Spinal cord (tissue), 10 donors: Measurements from ENCODE around the gene TRDMT1. TPM values are rescaled to one million over a fixed set of nuclear protein-coding genes. Genes with fewer than 3 reads are reported as not detected.

ENCODE experiments used
- DNase-seq, 6 donors: peaks; one replicate each; pipeline versions ENCODE4 v3.0.0 to v3.0.0-alpha.2; 2013 to 2015; ENCODE audit warnings: low spot score in 6 of 6, low read depth in 4 of 6
- H3K27ac ChIP-seq: one replicate; pipeline ENCODE4 v1.5.1; 2013; ENCODE audit warnings: low read depth, low read length, control low read depth
- H3K27me3 ChIP-seq: one replicate; pipeline ENCODE4 v1.6.1; 2013; ENCODE audit warnings: low read length; ENCODE audit not compliant: control insufficient read depth, insufficient read depth
- H3K36me3 ChIP-seq: one replicate; pipeline ENCODE4 v1.6.1; 2013; ENCODE audit warnings: low read length; ENCODE audit not compliant: control insufficient read depth, insufficient read depth
- H3K4me1 ChIP-seq: one replicate; pipeline ENCODE4 v1.6.1; 2013; ENCODE audit warnings: low read length; ENCODE audit not compliant: control insufficient read depth, insufficient read depth
- H3K4me3 ChIP-seq: one replicate; pipeline ENCODE4 v1.5.1; 2013; ENCODE audit warnings: low read depth, low read length, control low read depth
- H3K9me3 ChIP-seq: one replicate; pipeline ENCODE4 v1.6.1; 2013; ENCODE audit warnings: low read length; ENCODE audit not compliant: control insufficient read depth, insufficient read depth
- WGBS: methylation state at CpG from one replicate; pipeline ENCODE4 v1.1.5; 2013; ENCODE audit warnings: missing lambda C conversion rate; ENCODE audit not compliant: insufficient coverage; 5-methylcytosine and 5-hydroxymethylcytosine counted together
- polyA plus RNA-seq, 2 donors: library from polyadenylated mRNA; unstranded; fragments of 120-200 nt; gene quantifications; one replicate each; pipeline ENCODE4 v1.2.1, GENCODE V29; 2013; ENCODE audit not compliant: insufficient read length in 2 of 2
- small RNA-seq: library from RNA; depleted of rRNA; stranded (forward); fragments of <200 nt; gene quantifications from one replicate; pipeline ENCODE3, GENCODE V24; 2014; ENCODE audit warnings: low replicate concordance
- total RNA-seq, 2 donors: library from RNA; depleted of rRNA in 1 of 2; stranded (reverse); fragments of 120-200 nt in 1 of 2; fragments of >200 nt in 1 of 2; gene quantifications; one replicate each; pipeline versions ENCODE4 v1.2.3 to v1.2.4, GENCODE V29; 2013 to 2014
- donor health status: healthy.

Gene TRDMT1
- total and polyA plus RNA-seq, 4 donors, result 10.4 to 34.1 (median 14.4) TPM

- Histone ChIP-seq H3K36me3 (no peaks in the 10 kb centered on the region), H3K27ac (no peak overlapping the region), H3K4me1 (no peaks in the 10 kb centered on the region), H3K27me3 (no peaks in the 10 kb centered on the region), H3K4me3 (no peak overlapping the region), H3K9me3 (no peaks in the 10 kb centered on the region)
- DNase-seq, result no peak
- WGBS, result no CpG with 5 or more reads among the region's 7 CpGs
Observed at GRCh38 chr10:17101257-17101909, 100.1 kb downstream of the TRDMT1 start.

GRCh38 chr10:17100586-17100985 lies 100.9 kb downstream of the TRDMT1 start:
- no peaks in the 10 kb centered on the region for H3K9me3 ChIP-seq
- H3K4me1 ChIP-seq, result no peaks in the 10 kb centered on the region
- H3K36me3 ChIP-seq, result no peaks in the 10 kb centered on the region
- H3K27ac ChIP-seq, result no peak overlapping the region
- DNase-seq, result no peak
- no peaks in the 10 kb centered on the region for H3K27me3 ChIP-seq
- WGBS, result 100% methylated on average over 7 of the region's 9 CpGs
- no peak overlapping the region for H3K4me3 ChIP-seq

GRCh38 chr10:17098012-17098411 lies 103.5 kb downstream of the TRDMT1 start:
- Histone ChIP-seq H3K27ac (no peak overlapping the region), H3K4me1 (no peaks in the 10 kb centered on the region), H3K4me3 (no peak overlapping the region), H3K27me3 (no peaks in the 10 kb centered on the region), H3K9me3 (peaks cover 3% of the 10 kb centered on the region), H3K36me3 (no peaks in the 10 kb centered on the region)
- 97% methylated on average over 3 of the region's 3 CpGs for WGBS
- DNase-seq, result no peak

Small RNAs within 50 kb of the gene (small RNA-seq; reads per million reads assigned to genes)
- gene AC067747.1, result not detected

Other genes starting within 250 kb of the TRDMT1 start
- gene CUBN, start 71.9 kb downstream of the TRDMT1 start, total RNA-seq, result 10 to 100 TPM in 1 of 2 donors, 1 to 10 TPM in 1; 7.2 to 10.6 TPM
- gene CUBN, start 71.9 kb downstream of the TRDMT1 start, polyA plus RNA-seq, result 1 to 10 TPM; 5.1 to 5.7 TPM
- 1,000 to 10,000 TPM; 1,457 to 6,817 TPM for gene VIM, start 26.6 kb upstream of the TRDMT1 start, total RNA-seq
- gene VIM, start 26.6 kb upstream of the TRDMT1 start, polyA plus RNA-seq, result 1,000 to 10,000 TPM; 2,175 to 2,808 TPM